K562 (cell line): Measurements from ENCODE around the gene NDUFS5. TPM values are rescaled to one million over a fixed set of nuclear protein-coding genes. Genes with fewer than 3 reads are reported as not detected.

ENCODE experiments used
- ARID1B ChIP-seq: fragments of 450-650 bp; IDR thresholded peaks from 2 replicates; pipeline ENCODE4 v1.6.1; 2016; ENCODE audit warnings: antibody characterized with exemption, mild to moderate bottlenecking, inconsistent platforms
- CBX2 ChIP-seq: fragments of 200-600 bp; sonication (generic); IDR thresholded peaks from one replicate; pipeline ENCODE4 v1.6.1; 2012; ENCODE audit warnings: mild to moderate bottlenecking, low read length, inconsistent platforms; ENCODE audit not compliant: insufficient read depth, poor library complexity, severe bottlenecking
- CREB3L1 ChIP-seq: fragments of 450-650 bp; IDR thresholded peaks from 2 replicates; pipeline ENCODE4 v1.6.1; 2014; ENCODE audit warnings: low read depth, mild to moderate bottlenecking, moderate library complexity, borderline replicate concordance
- EP400 ChIP-seq: fragments of 450-650 bp; IDR thresholded peaks from 2 replicates; pipeline ENCODE4 v1.6.1; 2017; ENCODE audit warnings: antibody characterized with exemption, mild to moderate bottlenecking, moderate library complexity
- FOXK2 ChIP-seq, 2 experiments: fragments of 450-650 bp; IDR thresholded peaks in 1 of 2; conservative IDR thresholded peaks in 1 of 2; 2 replicates each; pipeline ENCODE4 v1.6.1; 2016; ENCODE audit warnings: low read depth in 2 of 2, mild to moderate bottlenecking in 1 of 2
- PRPF4 ChIP-seq: fragments of 200-400 bp; formaldehyde crosslinking; IDR thresholded peaks from one replicate; pipeline ENCODE4 v1.6.1; 2017; ENCODE audit warnings: low read length, low read depth, mild to moderate bottlenecking; ENCODE audit not compliant: insufficient read depth, poor library complexity, severe bottlenecking
- RAD21 ChIP-seq, 2 experiments: fragments of 250-450 bp in 1 of 2; fragments of 450-650 bp in 1 of 2; sonication (Bioruptor Pico) in 1 of 2; formaldehyde crosslinking in 1 of 2; IDR thresholded peaks in 1 of 2; conservative IDR thresholded peaks in 1 of 2; 2 replicates each; pipeline versions ENCODE4 v1.4.0 to v1.8.0; 2020 to 2022; ENCODE audit warnings: mild to moderate bottlenecking in 2 of 2, moderate library complexity in 1 of 2
- SNAPC5 ChIP-seq: fragments of 250-450 bp; sonication (Bioruptor Pico); IDR thresholded peaks from 2 replicates; pipeline ENCODE4 v1.8.0; 2021; ENCODE audit warnings: moderate library complexity, mild to moderate bottlenecking, inconsistent platforms
- TCF7L2 ChIP-seq: fragments of 150-350 bp; IDR thresholded peaks from 2 replicates; pipeline ENCODE4 v1.6.1; 2016; ENCODE audit warnings: low read depth, mild to moderate bottlenecking, low read length, moderate library complexity
- TFAP4 ChIP-seq: sonication (generic); formaldehyde crosslinking; IDR thresholded peaks from 2 replicates; pipeline ENCODE4 v1.8.0; 2022; ENCODE audit warnings: missing genetic modification reagents, mild to moderate bottlenecking, moderate library complexity, borderline replicate concordance
- THRB ChIP-seq: fragments of 450-650 bp; formaldehyde crosslinking; conservative IDR thresholded peaks from 2 replicates; pipeline ENCODE4 v1.4.0; 2022; ENCODE audit warnings: mild to moderate bottlenecking, missing genetic modification characterization
- ZBTB12 ChIP-seq: fragments of 250-450 bp; sonication (Bioruptor Pico); IDR thresholded peaks from 2 replicates; pipeline ENCODE4 v1.4.0; 2020
- ZBTB33 ChIP-seq: sonication (generic); formaldehyde crosslinking; IDR thresholded peaks from 2 replicates; pipeline ENCODE4 v1.8.1; 2023; ENCODE audit warnings: mild to moderate bottlenecking, missing genetic modification reagents
- ZBTB9 ChIP-seq: fragments of 450-650 bp; formaldehyde crosslinking; IDR thresholded peaks from 2 replicates; pipeline ENCODE4 v1.4.0; 2020; ENCODE audit warnings: mild to moderate bottlenecking, moderate library complexity
- ZNF830 ChIP-seq: fragments of 250-450 bp; sonication (Bioruptor Pico); IDR thresholded peaks from 2 replicates; pipeline ENCODE4 v1.5.0; 2021; ENCODE audit warnings: mild to moderate bottlenecking
- ZSCAN29 ChIP-seq: fragments of 450-650 bp; IDR thresholded peaks from 2 replicates; pipeline ENCODE4 v1.6.1; 2017
- polyA plus RNA-seq, 8 experiments: library from polyadenylated mRNA; depleted of rRNA in 4 of 8; stranded (reverse) in 5 of 8; unstranded in 3 of 8; fragments of >200 nt; fragmentation: Nextera tagmentation in 2 of 8; fragmentation: Illumina TruSeq in 1 of 8; extraction: Ambion mirVana in 2 of 8; extraction: Trizol in 1 of 8; gene quantifications; 2 replicates each; pipeline versions ENCODE4 v1.2.1 to v1.2.3, GENCODE V29; 2011 to 2014; ENCODE audit warnings: inconsistent platforms in 1 of 8, missing spikeins in 1 of 8
- total RNA-seq, 7 experiments: library from RNA; depleted of rRNA in 6 of 7; stranded (reverse); fragments of >200 nt in 6 of 7; fragmentation: Illumina TruSeq in 2 of 7; extraction: Trizol in 2 of 7; gene quantifications; 2 replicates each; pipeline versions ENCODE4 v1.2.1 to v1.2.3, GENCODE V29; 2011 to 2021; ENCODE audit warnings: low replicate concordance in 1 of 7

NDUFS5 gene
- total and polyA plus RNA-seq, 9 of the 15 experiments (the other 6 are each of a cell fraction or from before 2014, with no cell fraction given), result 499 to 2,737 (median 1,281) TPM

- TF ChIP-seq TFAP4 (CRISPR knock-in tag) (peak; percentile 88), ZBTB12 (peak; percentile 96), SNAPC5 (CRISPR knock-in tag) (no peak), ZNF830 (CRISPR knock-in tag) (0 out of 2 replicates have a peak, but pooled peaks have one; percentile 72), EP400 (peak; percentile 72; the same call in 1 of the 2 replicates), CBX2 (no peak), RAD21 (CRISPR knock-in tag; conservative IDR thresholded peaks at IDR 0.05 in 1 of 2, IDR thresholded peaks at IDR 0.05 in 1 of 2) (0 out of 4 replicates have a peak, but pooled peaks of 1 of the 2 experiments have one; percentile 13), ZSCAN29 (peak; percentile 27; the same call in 1 of the 2 replicates), CREB3L1 (no peak; the same call in 1 of the 2 replicates), ZBTB9 (CRISPR knock-in tag) (peak; percentile 73), THRB (no peak), TCF7L2 (peak; percentile 99), ARID1B (peak; percentile 34), FOXK2 (conservative IDR thresholded peaks at IDR 0.05 in 1 of 2, IDR thresholded peaks at IDR 0.05 in 1 of 2; ENCODE audit: low read depth in 2 of 2) (peak in 1 of 2 experiments; percentile 99; a peak in 2 of 4 replicates), PRPF4 (peak; percentile 49), ZBTB33 (CRISPR knock-in tag) (peak; percentile 51; the same call in 1 of the 2 replicates)
These were observed 35.2 kb upstream of the NDUFS5 start, which contains the start of gene AKIRIN1 (continued) for GRCh38 chr1:38990738-38991637.
